ENCODE data around the gene GHDC.
"Not testable (repeated sequence)": the region's sequence is repeated elsewhere in the genome, so short reads cannot be mapped to it uniquely, and the experiment has no call there.

GHDC gene

DNA sequence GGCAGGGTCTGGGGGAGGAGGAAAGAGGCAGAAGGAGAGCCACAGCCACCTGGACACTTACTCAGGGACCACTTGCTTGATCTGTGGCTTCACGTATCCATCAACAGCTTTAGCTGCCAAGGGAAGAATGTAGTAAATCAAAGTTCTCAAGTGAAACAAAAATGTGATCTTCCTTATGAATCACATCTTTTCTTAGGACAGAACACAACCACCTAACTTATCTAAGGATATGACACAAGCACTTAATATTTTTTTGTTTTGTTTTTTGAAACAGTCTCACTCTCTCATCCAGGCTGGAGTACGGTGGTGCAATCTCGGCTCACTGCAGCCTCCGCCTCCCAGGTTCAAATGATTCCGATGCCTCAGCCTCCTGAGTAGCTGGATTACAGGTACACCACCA, 8.4 kb upstream of the GHDC start:
- no peak for DNase-seq

- DNase-seq: no peak
Measured at GRCh38 chr17:42202159-42202558, 7.9 kb upstream of the GHDC start.

- no peak for DNase-seq
Measured at GRCh38 chr17:42201458-42201772, 7.1 kb upstream of the GHDC start.

GRCh38 chr17:42200706-42201457, 6.6 kb upstream of the GHDC start:
- DNase-seq: peak in 34 of 58 donors; percentile 8 to 66 (median 30)

- no peak for DNase-seq
Measured at GRCh38 chr17:42199416-42200011, 5.2 kb upstream of the GHDC start.

- DNase-seq: peak in 1 of 58 donors; percentile 7
Measured at GRCh38 chr17:42198897-42199296, 4.6 kb upstream of the GHDC start.

- no peak for DNase-seq
Measured at GRCh38 chr17:42197564-42198156, 3.4 kb upstream of the GHDC start.

GRCh38 chr17:42193216-42193968, 902 bp downstream of the GHDC start:
- no peak for DNase-seq

DNA sequence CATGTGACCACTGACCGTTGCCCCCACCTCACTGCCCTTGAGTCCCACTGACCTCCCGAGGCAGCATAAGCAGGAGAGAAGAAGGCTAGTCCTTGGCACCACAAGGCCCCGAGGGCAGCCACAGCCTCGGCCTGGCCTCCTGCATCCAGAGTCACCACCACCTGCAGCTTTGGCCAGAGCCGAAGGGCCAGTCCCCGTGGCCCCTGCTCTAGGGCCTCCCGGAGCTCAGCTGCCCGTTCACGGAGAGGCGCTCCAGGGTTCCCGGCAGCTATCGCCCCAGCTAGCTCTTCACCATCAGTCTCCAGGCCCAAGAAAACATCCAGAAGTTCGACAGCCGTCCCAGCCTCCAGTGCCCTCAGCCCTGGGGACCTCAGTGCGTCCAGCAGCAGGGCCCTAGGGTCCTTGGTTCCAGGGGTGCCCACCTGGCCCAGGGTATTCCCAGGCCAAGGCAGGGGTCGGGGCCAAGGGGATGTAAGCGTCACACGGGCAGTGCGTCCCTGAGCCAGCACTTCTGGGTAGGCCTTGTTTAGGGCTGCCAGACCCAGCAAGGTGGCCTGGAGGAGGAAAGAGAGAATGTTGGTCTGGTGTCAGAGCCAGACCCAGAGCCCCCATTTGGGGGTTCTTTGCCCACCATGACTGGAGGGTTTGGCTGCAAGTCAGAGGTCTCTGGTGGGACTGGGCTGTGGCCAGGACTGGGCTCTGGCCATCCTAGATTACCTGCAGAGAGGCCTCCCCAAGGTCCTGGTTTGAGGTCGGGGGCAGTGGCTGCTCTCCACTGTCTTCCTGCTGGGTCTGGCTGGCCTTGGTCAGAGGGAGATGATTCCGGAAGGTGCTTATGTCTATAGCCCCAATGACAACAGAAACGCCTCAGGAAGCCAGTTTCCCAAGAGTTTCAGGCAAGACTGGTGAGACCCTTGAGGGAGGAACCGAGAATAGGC, 1.8 kb downstream of the GHDC start:
- DNase-seq: no peak

- DNase-seq: no peak
Measured at GRCh38 chr17:42191275-42191608, 3.1 kb downstream of the GHDC start.

DNA sequence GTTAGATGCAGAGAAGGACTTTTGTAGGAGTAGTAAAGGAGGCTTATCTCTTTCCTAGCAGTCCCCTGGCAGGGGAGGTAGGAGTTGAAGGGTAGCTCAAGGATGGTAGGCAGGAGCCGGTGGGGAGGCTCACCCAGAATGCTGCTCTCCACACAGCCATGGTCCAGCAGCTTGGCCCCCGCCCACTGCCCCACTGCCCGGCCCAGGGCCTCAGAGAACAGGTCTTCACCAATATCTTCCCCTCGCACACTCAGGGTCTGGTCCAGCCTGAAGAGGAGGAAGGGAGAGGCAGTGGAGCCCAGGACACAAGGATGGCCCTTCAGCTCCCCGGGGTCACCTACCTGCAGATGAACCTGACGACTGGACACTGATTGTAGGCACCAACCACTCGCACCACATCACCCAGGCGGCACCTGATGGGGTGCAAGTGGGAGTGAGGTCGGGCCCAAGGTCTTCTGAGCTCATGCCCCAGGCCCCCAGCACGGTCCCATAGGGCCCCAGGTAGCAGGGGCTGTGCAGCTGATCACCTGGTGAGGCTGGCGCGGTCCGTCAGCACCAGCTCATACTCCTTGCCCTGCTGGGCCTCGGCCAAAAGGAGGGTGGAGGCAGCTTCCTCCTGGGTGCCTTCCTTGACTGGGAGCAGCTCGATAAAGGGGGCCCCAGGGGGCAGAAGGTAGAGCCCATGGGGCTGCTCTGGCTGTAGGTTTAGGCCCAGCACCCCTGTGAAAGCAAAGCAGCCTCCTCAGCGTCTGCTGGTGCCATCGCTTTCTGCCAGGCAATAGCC, 3.6 kb downstream of the GHDC start:
- no peak for DNase-seq

DNA sequence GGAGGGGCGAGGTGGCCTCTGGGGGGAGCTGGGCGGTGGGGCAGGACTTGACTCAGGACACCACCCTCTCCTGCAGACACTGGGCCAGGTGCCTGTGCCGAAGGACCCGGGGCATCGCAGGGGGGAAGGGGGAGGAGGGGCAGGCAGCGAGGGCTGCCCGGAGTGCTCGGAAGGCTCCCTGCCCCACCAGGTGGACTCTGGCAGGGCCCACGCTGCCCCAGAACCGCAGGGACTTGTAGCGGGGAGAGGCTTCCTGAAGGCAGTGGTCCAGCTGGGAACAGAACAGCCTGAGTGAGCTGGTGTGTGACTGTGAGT, 4.7 kb downstream of the GHDC start:
- DNase-seq: no peak

GRCh38 chr17:42188749-42189650, 5.3 kb downstream of the GHDC start:
- no peak for DNase-seq

DNA sequence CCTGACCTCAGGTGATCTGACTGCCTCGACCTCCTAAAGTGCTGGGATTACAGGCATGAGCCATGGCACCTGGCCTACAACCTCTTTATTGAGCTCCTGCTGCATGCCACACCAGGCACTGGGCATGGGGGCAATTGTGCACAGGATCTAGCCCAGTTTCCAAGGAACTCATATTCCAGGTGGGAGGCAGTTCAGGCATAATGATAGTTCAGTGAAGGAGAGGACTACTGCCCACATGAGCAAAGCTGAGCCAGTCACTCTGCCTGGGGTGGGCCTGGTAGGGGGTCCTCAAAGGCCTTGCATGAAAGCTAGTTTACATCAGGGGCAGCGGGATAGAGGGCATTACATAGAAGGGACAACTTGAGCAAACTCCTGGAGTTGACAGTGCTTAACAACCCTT, 6.5 kb downstream of the GHDC start:
- DNase-seq: no peak

GRCh38 chr17:42186191-42186590, 8.1 kb downstream of the GHDC start:
- DNase-seq: not testable (repeated sequence)

DNA sequence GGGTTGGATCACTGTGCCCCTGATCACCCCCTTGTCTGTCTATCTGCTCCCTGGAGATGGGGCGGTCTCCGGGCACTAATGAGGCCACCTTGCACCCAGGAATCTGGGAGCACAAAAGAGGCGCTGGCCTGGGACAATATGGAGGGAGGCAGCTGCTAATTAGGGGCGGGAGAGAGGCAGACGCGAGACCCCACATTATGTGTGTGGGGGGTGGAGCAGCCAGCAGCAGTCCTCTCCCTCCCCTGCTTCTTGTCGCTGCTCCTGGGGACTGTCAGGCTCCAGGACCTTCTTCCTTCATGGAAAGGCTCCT, 8.7 kb downstream of the GHDC start:
- no peak for DNase-seq

- peak in 1 of 58 donors; percentile 26 for DNase-seq
Measured at GRCh38 chr17:42184713-42185620, 9.3 kb downstream of the GHDC start, which contains the start of gene HCRT. TSS of gene HCRT (minus strand) at chr17:42185452. CDS start at chr17:42185365, 87 bp downstream.

Measured in anterior cingulate cortex (tissue), 58 donors.